HG02571 (cell line): ENCODE measurements around the gene LSR.

Experiments used
- ATAC-seq: cut with Tn5 transposase; IDR thresholded peaks from one replicate; pipeline ENCODE4 v1.9.1; 2021; ENCODE audit warnings: mild to moderate bottlenecking, moderate library complexity; ENCODE audit not compliant: unreplicated experiment

The LSR gene

DNA sequence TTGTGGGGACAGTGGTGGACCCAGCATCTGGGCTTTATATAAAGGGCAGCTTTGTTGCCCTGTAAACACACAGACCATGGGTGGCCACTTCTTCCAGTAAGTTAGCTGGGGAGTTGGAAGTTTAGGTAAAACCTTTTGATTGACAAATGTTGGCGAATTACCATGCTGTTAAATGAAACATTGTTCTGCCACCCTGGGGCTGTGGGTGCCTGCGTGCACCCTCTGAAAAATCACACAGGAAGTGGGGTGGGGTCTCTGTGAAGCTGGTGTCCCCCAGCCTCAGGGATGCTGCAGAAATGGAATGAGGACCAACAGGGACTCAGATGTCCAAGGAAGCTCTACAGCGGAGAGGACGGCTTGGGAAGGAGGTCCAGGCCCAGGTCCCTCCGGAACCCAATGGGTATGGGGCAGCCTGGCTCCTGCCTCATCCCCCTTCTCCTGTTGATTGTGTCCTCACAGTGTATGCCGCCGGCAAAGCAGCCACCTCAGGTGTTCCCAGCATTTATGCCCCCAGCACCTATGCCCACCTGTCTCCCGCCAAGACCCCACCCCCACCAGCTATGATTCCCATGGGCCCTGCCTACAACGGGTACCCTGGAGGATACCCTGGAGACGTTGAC, 17.2 kb downstream of the LSR start:
- no peak for ATAC-seq

GRCh38 chr19:35266520-35267352, 17.9 kb downstream of the LSR start:
- ATAC-seq = no peak

- no peak for ATAC-seq
Measured at GRCh38 chr19:35267353-35267817, 18.6 kb downstream of the LSR start.

DNA sequence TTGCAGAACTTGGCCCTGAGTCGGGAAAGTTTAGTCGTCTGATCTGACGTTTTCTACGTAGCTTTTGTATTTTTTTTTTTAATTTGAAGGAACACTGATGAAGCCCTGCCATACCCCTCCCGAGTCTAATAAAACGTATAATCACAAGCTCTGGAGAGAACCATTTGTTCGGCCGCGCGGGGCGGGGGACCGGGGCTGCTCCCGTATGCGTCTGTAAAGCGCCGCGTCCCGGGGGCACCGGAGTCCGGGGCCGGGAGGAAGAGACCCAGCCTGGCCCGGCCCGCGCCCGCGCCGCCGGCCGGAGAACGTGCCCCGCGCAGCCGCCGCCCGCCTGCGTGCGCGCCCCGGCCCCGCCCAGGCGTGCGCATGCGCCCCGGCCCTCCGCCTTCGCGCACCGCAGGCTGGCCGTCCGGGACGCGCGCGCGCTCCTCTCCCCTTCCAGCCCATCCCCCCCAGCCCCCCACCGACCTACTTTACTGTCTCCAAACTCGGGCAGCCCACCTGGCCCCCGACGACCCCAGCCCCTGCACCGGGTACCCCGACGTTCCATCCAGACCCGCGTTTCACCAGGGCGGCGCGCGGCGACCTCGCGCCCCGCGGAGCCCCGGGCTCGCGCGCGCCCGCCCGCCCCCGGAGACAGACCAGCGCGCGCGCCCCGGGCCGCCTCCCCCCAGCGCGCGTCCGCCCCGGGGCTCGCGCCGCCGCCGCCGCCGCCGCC, 19.2 kb downstream of the LSR start:
- peak; percentile 39 for ATAC-seq

DNA sequence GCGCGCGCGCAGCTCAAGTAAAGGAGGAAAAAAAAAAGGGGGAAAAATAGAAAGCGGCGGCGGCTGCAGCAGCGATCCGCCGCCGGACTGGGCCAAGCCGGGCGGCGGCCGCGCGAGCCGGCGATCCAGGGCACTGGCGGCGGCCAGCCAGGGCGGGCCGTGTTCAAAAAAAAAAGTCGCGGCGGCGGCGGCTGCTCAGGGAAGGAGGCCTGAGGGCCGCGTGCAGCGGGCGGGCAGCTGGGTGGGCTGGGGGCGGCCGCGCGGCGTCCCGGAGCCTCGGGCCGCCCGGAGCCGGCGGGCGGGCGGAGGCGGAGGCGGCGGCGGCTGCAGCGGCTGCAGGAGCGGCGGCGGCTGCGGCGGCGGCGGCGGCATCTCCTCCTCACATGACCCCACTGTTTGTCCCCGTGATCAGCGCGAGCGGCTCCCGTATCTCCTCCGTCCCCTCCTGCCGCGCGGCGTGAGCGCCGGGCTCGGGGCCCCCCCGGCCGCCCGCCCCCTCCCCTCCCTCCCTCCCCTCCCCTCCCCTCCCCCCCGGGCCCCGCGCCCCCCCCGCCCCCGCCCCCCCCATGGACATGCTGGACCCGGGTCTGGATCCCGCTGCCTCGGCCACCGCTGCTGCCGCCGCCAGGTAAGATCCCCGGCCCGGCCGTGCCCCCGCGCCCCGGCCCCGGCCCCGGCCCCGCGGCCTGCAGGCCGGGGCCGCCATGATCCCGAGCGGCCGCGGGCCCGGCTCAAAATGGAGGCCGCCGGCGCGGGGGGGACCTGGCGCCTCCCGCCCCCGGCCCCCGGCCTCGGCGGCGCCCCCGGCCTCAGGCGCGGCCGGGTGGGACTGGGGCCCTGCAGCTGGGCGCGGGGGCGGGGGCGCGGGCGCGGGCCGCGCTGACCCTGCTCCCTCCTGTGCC, 20.0 kb downstream of the LSR start, which contains the start of gene USF2:
Gene USF2 (plus strand): TSS at position 427 of the 902 bp plus-strand sequence. CDS start 140 bp downstream, at position 567.
- ATAC-seq = peak; percentile 16

DNA sequence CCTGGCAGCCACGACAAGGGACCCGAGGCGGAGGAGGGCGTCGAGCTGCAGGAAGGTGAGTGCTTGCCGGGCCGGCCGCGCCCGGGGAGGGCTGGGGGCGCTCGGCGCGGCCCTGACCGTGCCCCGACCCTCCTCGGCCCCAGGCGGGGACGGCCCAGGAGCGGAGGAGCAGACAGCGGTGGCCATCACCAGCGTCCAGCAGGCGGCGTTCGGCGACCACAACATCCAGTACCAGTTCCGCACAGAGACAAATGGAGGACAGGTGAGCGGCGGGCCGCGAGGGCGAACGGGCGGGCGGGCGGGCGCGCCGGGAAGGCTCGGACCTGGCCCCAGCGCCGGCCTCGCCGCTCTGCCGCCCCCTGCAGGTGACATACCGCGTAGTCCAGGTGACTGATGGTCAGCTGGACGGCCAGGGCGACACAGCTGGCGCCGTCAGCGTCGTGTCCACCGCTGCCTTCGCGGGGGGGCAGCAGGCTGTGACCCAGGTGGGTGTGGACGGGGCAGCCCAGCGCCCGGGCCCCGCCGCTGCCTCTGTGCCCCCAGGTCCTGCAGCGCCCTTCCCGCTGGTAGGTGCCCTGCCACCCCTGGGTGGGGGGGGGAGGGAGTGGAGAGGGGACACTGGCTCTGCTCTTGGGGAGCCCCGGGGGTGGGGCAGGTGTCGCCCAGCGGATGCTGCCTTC, 20.8 kb downstream of the LSR start:
- peak; percentile 40 for ATAC-seq

DNA sequence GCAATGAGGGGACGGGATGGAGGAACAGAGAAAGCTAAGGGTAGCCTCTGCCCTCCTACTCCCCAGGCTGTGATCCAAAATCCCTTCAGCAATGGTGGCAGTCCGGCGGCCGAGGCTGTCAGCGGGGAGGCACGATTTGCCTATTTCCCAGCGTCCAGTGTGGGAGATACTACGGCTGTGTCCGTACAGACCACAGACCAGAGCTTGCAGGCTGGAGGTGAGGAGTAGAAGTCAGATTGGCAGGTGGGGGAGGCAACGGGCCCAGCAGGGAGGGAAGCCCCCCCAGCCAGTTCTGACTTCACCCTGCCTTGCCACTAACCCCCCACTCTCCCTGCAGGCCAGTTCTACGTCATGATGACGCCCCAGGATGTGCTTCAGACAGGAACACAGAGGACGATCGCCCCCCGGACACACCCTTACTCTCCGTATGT, 21.6 kb downstream of the LSR start:
- no peak for ATAC-seq

DNA sequence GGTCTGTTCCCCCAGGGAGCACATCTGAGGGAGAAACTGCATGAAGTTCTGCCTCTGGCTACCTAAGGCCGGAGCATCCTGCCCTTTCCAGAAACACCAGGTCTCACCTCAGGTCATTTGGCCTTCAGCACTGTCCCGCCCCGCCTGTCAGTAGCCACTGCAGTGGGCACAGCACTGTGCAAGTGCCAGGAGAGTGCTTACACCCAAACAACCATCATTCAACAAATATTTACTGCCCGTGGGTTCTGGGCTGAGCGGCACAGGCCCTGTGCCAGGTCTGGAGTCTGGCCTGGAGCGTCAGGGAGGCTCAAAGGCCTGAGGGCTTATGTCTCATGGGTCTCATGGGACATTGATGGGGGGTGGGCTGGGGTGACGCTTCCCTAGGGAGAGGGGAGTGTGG, 22.7 kb downstream of the LSR start:
- ATAC-seq = no peak

DNA sequence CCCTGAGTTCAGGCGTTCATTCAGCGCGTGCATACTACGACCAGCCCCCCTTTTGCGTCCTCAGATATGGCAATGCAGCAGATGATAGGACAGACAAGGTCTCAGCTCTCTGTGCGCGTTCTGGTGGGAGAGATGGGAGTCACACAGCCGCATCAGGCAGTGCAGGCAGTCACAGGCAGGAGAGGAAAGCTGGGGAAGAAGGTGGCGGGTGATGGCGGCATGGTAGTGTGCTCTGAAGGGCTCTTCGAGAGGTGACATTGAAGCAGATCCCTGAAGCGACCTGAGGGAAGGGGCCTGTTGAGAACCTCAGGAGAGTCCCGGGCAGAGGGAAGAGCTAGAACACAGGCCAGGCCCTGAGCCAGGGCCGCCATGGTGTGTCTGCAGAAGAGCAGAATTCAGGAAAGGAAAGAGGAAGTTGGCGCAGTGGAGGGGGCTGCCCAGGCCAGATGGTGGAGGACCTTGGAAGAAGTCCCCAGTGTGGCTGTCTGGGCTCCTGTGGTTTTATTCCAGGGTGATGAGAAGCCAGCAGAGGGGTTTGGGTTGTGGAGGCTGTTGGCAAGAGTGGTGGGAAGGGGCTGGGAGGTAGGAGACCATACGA, 23.4 kb downstream of the LSR start:
- ATAC-seq = no peak

DNA sequence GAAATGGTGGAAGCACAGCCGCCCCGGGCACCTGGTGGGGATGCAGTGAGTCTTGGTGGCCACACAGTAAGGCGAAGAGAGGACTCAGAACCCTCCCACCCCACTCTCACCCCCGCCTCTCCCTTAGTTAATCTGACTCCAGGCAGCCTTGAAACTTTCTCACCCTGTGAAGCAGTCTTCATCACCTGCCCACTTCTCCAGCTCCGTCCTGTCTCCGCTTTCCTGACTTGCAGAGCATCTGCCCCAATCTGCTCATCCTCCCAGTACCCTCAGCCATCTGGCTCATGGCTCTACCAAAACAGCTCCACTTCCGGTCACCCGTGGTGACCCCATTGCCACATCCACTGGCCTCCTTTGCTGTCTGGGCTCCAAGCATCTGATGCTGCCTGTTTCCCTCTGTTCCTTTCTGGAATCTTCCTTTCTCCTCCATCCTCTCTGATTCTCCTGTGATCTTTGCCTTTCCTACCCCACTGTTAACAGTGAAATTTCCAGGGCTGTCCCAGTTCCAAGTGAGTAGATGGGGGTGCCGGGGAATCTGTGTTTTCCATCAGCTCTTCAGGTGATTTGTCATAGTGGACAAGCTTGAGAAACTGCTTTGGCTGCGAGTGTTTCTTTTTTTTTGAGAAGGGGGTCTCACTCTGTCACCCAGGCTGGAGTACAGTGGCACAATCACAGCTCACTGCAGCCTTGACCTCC, 24.3 kb downstream of the LSR start:
- no peak for ATAC-seq

DNA sequence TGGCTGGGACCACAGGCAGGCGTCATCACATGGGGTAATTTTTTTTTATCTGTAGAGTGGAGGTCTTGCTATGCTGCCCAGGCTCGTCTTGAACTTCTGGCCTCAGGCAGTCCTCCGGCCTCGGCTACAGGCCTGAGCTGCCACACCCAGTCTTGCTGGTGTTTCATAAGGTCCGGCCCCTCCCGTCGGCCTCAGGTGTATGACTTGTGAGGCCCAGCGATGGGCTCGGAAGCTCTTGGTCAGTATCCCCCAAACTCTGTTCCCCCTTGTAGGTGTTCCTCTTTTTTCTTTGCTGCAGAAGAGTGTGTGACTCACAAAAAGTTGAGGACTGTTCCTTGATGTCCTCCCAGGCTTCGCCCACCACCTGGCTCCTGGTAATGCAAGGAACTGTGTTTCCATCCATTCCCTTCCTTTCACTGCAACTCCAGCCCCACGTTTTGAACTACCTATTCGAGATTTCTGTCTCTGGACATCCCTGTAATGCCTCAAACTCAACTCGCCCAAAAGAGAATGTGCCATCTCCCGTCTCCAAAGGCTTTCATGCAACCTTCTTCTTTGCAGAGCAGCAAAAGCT, 25.0 kb downstream of the LSR start:
- ATAC-seq = no peak

- no peak for ATAC-seq
Measured at GRCh38 chr19:35274323-35274722, 25.5 kb downstream of the LSR start.

- no peak for ATAC-seq
Measured at GRCh38 chr19:35276706-35277281, 28.0 kb downstream of the LSR start.

DNA sequence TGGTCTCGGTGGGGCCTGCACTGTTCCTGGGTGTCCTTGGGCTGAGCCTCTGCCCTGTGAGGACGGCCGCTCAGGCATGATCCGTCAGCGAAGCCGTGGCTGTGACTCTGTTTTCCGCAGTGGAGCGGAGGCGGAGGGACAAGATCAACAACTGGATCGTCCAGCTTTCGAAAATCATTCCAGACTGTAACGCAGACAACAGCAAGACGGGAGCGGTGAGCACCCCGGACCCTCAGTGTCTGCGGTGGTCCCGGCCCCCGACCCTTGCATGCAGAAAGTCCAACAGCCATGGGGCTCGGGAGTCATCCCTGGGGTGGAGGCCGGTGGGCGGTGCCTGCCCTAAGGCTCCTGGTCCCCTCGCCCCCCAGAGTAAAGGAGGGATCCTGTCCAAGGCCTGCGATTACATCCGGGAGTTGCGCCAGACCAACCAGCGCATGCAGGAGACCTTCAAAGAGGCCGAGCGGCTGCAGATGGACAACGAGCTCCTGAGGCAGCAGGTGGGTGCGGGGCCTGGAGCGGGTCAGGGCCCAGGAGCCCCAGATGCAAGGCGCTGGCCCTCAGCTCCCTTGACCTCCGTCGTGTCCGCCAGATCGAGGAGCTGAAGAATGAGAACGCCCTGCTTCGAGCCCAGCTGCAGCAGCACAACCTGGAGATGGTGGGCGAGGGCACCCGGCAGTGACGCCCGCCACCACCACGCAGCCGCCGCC, 29.9 kb downstream of the LSR start:
- ATAC-seq = no peak

- ATAC-seq = no peak
Measured at GRCh38 chr19:35279374-35279773, 30.6 kb downstream of the LSR start.

DNA sequence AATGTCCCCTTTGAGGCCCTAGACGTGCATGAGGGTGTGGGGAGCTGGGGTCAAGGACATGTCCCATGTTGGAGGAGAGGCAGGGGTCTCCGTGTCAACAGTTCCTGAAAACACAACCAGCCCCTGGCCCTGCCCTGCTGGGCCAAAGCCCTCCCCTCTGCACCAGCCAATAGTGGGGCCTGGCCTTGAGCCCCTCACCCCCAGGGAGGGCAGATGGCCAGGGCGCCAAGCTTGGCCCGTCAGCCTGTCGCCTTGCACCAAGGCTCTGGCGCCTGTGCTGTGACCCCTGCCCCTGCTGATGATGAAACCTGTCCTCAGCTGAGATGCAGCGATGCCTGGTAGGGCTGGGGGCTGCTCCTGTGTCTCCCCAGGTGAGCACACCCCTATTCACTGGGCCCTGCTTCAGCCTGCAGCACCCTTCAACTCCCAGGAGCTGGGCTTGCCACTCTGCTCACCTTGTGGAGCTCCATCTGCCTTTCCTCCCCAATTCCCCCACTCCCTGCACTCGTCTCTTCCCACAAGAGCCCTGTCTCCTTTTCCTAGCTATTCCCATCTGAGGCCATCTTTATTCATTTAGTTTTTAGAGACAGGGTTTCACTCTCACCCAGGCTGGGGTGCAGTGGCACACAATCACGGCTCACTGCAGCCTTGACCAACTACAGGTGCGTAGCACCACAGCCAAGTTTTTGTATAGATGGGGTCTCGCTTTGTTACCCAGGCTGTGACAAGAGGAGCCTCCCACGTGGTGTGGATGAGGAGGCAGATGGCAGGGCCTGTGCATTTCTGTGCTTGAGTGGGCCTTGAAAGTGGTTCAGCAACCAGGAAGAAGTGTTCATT, 31.4 kb downstream of the LSR start:
- ATAC-seq = no peak

DNA sequence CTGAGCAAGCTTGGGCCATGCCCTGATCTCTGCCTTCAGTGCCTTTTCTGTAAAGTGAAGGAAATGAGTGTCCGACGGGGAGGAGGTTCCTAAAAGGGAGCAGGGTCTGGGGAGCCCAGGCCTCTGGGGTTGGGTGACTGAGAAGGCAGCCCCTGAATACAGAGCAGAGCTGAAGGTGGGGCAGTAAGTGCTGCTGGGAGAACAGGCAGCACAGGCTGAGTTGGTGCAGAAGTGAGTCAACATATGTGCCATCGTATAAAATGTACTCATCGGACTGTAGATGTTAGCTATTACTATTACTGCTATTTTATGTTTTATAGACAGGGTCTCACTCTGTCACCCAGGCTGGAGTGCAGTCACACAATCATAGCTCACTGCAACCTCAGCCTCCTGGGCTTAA, 32.5 kb downstream of the LSR start:
- ATAC-seq = no peak
